ENCODE data around the gene CLEC16A.

Gene CLEC16A

DNA sequence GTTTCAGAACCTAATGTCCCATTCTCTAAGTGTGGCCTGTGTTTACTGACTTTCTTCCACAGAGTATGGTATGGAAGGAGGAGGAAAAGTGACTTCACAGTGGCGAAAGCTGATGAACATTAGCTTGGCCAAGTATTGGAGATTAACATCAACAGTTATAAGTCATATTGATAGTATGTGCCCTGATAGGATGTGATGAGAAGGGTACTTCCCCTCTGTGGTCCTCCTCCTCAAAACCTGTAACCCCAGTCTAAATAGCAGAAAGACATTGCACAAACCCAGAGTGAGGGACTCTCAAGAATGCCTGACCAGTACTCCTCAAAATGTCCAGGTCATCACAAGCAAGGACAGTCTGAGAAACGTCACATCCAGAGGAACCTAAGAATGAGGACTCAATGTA, 73.1 kb downstream of the CLEC16A start:
- no peak for DNase-seq (ENCODE audit: low spot score)

DNA sequence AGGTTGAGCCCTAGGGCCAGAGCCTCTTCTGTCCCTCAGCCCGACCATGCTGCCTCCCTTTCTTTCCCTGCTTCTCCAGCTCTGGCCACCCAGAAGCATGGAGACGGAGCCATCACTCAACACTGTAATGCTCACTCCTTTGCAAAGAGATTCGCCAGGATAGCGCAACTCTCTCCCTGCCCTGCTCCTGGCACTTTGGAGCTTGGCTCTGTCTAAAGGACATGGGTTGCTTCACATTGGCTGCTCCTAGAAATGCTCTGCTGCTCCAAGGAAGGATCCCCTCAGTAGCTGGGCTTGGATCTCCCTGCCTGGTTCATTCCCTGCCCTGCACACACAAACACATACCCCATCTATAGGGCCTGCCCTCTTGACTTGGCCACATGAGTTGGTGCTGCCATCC, 76.0 kb downstream of the CLEC16A start:
- DNase-seq (ENCODE audit: low spot score) = no peak

DNA sequence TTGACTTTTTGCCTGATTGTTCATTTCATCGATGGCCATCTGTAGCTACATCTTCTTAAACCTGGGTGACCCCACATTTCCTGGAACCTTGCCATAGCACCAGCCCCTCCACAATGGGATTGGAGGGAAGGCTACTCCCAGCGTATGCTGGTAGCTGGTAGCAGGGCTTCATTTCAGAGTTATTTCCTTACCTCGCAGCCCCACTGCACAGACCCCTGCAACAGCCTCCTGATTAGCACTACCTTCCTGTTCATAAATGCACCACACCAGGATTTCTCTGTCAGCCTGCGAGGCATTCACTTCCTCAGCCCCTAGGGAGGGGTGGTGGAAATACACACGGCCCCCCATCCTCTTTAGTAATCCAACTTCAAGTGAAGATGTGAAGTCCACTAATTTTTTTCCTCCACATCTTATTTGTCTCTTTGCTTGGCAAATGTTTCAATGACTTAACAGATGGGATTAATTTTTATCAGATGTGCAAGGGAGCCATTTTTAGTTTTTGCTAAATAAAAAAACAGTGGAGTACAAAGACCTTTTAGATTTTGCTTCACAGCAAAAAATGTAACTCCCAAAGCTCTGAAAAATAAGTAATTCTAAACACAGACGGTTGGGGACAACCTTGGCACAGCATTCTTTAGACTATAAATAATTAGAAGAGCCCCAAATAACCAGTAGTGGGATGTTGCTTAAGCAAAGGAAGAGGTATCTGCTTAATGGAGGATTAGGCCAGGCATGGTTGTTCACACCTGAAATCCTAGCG, 76.6 kb downstream of the CLEC16A start:
- DNase-seq (ENCODE audit: low spot score) = no peak

DNA sequence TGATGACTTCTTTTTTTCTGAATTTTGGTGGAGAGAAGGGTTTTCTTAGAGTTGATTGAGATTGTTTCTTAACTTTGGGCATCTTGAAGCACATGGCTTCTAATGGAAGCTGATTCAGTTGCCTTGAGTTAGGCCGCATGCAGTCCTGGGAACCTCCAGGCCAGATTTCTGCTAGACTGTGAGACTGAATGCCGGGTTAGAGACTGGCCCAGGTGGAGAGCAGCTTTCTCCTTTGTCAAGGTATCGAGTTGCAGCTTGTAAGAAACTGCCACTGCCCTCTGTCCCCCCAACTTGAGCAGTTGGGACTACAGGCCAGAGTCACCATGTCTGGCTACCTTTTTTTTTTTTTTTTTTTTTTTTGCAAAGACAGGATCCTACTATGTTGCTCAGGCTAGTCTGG, 77.6 kb downstream of the CLEC16A start:
- DNase-seq (ENCODE audit: low spot score) = no peak

DNA sequence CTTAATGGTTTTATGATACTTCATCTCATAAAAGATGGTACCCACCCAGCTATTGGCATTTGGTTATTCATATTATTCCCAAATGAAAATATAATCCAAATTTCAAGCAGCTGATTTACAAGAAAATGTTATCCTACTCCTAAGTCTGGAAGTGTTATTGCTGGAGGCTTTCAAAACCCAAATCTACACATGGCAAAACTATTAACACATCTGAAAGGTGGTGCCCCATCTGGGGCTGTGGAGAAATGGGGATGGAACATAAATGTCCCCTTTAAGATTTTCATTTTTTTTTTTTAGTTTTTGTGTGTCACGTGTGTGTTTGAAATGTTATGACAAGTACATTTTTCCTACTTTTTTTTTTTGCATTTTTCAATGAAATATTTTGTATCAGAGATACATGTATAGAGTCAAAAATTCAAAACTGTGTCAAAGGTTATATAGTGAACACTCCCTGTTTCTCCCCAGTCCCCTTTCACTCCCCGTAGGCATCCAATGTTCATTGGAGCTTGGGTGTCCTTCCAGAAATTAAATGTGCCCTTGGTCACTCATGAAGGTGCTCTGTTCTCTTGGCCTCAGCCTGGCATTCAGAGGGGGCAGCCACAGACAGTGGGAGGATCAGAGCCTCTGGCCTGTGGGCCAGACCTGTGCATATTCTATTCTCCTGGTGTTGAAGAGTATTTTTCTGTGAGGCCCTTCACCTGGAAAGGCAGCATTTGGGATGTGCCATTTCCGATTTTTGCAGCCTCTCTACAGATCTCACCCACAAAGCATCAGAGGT, 79.1 kb downstream of the CLEC16A start:
- DNase-seq (ENCODE audit: low spot score) = no peak

DNA sequence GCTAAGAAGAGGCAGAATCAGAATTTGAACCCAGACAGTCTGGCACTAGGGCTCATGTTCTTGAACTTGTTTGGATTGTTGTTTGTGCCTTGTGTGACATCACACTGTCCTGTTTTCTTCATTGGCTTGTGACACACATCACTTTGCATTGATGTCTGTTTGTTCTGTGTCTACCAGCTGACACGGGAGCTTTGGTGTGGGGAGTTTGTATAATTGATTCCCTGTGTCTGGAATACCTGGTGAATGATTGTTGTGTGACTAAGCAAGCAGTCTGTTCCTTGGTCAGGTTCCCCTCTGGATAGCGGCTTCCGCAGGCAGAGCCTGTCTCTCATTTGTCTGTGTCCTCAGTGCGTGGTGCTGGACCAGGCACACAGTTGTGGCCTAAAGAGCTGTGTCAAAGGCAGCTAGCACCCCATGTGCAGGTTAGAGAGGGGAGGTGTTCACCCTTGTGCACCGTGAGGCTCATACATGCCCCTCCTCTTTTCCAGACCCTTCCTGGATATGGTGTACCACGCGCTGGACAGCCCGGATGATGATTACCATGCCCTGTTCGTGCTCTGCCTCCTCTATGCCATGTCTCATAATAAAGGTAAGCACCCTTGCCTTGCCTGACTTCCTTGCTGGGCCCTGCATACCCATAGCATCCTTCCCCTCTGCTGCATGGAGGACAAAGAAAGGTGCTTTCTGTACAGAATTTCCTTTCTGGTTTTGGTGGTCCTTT, 80.1 kb downstream of the CLEC16A start:
- DNase-seq (ENCODE audit: low spot score) = no peak

DNA sequence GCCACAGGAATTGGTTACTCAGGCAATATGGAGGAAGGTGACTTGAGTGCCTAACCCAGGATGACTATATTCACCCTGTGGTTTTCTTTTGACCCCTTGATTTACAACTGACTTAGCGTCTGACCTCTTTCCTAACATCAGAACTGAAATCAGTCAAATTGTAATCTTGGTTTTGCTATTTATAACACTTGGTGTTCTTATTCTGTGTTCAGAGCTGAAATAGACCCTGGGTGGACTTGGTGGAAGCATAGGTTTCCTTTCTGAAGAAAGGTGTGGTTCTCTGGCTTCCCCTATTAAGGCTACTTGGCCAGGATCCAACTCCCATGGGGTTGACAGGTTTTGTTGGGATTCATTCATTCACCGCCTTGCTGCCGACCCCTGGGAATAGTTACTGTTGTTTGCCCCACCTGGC, 80.8 kb downstream of the CLEC16A start:
- no peak for DNase-seq (ENCODE audit: low spot score)

DNA sequence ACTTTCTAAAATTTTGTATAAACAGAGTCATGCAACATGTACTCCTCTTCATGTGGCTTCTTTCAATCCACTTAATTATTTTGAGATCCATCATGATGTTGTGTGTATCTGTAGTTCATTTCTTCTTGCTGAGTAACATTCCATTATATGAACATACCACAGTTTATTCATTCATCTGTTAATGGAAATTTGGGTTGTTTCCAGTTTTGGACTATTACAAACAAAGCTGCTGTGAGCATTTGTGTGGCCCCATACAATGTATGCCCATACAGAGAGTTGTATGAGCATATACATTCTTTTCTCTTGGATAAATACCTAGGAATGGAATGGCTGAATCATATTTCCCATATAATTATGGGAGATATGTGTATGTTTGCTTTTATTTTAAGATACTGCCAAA, 85.6 kb downstream of the CLEC16A start:
- no peak for DNase-seq (ENCODE audit: low spot score)

DNA sequence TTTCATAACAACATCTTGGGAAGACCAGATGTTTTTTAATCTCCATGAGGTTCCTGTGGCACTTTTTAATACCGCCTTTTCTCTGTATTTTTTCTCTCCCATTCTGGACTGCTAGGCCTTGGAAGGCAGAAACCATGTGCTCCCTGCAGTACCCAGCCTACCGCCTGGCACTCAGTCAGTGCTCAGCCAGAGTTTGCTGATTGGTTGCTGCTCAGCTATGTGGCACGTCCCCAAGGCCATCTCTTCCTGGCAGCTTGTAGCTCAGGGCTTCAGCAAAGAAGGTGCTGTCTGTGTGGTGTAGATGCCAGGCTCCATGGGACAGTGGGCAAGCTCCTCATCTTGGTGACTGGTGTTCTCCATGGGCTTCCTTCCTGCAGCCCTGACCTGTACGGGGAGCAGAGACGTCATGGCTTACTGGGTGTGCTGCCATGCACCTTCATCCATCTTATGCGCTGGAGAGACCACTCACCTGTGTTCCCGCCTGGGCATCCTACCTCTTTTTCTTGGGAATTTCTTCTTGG, 86.7 kb downstream of the CLEC16A start:
- DNase-seq (ENCODE audit: low spot score) = no peak

DNA sequence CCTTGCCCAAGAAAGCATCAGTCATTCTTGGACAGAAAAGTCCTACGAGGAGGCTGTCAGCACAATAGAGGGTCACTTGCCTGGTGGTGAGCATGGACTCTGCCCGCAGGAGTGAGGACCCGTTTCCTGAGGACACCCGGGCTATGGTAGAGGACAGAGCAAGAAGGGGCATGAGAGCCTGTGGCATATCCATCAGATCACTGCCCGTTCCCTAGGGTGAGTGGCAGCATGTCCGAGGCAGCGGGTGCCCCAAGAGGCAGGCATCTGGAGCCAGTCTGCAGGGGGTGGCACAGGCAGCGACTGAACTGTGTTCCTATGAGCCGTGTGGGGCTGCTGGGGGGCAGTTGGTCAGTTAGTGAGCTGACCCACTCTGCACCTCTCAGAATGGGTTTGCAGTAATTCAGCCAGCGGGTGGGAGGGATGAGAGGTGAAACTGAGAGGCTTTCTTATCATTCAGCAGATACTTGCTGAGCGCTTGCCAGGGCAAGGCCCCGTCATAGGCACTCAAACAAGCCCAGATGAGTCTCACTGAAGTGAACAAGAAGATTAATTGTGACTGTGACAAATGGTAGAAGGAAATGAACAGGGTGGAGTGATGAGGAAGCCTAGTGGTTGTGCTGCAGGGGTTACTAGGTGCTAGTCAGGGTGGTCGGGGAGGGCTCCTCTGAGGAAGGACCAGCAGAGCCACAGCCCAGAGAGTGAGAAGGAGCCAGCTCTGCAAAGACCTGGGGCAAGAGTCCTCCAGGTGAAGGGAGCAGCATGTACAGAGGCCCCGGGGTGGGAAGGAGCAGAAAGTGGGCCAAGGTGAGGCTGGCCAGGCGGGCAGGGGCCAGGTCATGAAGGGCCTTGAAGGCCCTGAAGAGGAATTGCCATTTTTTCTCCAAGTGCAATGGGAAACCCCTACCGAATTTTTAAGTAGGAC, 87.9 kb downstream of the CLEC16A start:
- no peak for DNase-seq (ENCODE audit: low spot score)

DNA sequence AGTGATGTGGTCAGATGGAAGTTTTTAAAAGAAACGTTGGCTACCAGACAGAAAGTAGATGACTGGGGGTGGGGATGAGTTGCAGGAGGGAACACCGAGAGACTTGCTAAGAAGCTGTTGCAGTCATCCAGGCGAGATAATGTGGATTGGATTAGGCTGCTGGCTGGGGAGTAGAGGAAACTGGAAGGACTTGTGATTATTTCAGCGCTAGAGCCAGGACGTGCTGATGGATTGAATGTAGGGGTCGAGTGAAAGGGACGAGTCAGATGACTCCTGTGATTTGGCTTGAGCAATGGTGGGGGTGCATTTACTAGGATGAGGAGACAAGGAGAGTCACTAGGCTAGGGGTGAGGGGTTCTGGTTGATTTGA, 88.5 kb downstream of the CLEC16A start:
- no peak for DNase-seq (ENCODE audit: low spot score)

DNA sequence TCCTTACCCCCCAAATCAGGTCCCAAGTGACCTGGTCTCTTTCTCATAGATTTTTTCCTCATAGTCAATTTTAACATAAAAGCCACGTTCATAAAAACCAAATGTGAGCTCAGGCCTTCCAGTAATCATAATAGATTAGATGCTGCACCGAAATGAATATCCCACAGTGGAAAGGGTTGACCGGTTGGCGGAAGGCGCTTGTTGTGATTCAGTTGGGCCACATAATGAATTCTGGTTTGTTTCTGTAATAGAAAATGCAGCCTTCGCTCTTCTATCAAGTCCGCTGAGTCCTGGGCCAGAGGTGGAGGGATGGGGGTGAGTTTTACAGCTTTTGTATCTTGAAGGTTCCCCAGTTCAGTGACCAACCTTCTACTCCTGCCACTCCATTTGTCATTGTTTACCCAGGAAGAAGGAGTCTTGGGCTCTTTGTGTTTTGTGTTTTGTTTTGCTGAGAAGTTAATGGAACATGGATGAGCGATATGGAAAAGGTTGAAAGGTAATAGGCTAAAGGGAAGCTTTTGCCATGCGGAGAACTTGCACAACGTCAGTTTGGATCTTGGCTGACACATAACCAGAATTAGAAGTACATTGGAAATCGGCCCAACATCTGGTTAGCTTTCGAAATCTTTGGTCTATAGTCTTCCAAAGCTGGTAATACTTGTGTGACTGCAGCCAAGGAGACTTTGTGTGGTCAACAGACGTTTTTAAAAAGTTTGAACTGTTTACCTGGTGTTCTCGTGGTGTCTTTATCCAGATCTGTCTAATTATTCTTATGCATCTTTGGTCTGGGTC, 89.5 kb downstream of the CLEC16A start:
- no peak for DNase-seq (ENCODE audit: low spot score)

DNA sequence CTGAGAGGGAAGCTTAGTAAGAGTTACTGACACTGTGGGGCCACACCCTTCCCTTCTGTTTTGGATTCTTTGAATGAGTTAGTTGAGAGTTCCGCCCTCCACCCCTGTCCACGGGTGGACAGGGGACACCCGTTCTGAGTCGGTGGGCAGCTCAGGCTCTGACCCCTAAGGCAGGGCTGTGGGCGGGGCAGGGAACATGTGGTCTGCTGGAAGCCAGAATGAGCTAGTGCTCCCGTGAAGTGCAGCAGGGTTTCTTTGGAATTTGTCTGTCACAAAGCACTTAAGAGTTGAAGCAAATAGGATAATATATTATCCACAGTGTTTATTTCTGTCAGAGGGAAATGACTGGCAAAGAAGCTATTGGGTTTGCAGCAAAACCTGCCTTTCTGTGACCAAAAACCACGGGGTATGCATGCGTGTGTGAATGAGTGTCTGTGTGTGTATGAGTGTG, 90.1 kb downstream of the CLEC16A start:
- DNase-seq (ENCODE audit: low spot score) = no peak

DNA sequence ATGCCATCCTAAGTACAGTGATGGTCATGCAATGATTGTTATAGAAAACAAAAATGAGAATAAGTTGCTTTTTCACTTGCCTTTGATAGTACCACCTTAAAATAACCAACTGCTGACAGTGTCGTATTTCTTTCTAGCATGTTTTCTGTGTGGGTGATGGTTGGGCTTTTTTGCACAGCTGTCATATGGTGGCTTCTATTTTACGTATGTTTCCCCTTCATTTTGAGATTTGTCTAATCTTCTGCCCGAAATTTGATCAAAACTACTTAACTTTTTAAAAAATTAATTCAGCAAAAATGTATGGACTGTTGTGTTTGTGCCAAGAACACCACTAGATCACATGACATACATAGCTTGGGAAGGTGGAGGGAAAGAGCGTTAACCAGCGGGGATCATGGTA, 90.7 kb downstream of the CLEC16A start:
- no peak for DNase-seq (ENCODE audit: low spot score)

DNA sequence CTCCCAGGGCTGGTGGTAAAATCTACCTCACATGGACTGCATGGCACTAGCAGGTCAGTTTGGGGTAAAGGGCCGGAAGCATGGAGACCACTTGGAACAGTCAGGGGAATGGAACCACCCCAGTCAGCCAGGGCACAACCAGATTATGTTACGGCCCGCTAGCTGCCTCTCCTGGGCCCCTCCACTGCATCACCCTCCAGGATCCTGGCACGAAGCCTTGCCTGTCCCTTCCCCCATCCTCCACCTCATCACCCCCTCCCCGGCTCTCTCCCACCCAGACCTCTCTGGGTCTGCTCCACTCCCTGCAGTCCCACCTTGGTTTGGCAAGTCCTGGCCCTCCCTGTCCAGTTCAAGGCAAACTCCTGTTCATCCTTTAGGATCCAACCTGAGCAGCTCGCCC, 91.7 kb downstream of the CLEC16A start:
- no peak for DNase-seq (ENCODE audit: low spot score)

DNA sequence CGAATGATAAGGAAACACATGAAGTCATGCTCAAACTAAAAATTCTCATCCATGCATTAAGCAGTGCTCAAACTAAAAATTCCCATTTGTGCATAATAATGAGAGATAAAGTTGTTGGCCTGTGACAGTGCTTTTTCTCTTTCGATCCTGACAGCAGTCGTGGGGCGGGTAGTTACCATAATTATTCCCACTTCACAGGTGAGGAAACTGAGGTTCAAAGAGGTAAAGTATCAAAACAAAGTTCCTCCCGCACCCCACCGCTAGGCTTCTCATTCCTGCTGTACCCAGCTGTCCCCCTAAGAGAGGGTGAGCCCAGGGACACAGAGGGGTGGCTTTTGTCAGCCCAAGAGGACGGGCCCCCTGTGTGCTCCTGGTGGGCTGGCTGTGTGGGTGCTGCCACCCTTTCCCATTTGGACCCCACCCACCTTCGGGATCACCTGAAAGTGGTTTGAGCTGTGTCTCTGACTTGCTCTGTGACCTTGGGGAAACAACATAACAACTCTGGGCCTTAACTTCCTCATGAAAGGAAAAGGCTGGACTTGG, 92.6 kb downstream of the CLEC16A start:
- DNase-seq (ENCODE audit: low spot score) = no peak

DNA sequence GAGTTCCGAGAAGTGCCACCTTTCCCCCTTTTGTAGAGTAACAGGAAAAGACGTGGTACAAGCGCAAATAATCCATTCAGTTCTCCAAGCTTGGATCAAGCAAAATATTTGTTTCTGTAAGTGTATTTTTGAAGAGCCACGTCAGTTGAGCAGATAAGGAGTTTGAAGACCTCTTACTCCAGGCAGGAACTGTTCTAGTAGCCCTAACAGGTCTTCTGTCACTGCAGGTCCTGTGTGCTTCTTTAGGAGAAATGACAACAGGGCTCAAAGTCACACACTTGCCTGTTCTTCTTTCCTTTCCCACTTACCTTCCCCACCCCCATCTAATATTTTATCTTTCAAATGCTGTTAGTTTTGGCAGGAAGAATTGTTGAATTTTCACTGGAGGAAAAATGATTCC, 93.9 kb downstream of the CLEC16A start:
- no peak for DNase-seq (ENCODE audit: low spot score)

DNA sequence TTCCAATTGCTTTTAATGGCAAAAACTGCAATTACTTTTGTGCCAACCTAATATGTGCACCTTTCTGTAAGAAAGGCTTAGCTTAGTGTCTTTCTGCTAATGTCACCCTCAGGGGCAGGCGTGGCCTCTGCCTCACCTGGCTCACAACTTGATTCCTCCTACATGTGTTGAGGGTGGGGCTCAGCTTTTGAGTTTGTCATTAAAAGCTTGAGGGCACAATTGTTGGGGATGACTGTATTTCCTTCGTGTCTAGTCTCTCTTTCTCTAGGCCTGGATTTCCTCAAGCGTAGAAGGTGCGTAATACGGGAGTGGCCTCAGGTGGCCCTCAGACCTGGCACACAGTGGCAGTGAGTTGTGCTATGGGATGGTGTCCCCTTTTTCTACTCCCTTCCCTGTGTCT, 94.4 kb downstream of the CLEC16A start:
- DNase-seq (ENCODE audit: low spot score) = no peak

DNA sequence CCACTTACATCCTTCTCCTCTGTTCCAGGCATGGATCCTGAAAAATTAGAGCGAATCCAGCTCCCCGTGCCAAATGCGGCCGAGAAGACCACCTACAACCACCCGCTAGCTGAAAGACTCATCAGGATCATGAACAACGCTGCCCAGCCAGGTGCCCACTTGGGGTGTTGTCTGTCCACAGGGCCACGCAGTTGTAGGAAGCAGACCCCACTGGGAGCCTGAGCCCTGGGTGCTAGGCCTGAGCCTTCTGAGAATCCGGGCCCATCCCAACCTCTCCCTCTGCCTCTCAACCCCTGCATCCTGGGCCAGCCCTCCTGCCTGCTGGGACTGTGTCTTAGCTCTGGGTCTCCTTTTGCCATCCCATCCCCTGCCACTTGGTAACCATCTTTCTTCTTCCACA, 95.4 kb downstream of the CLEC16A start:
- DNase-seq (ENCODE audit: low spot score) = no peak

DNA sequence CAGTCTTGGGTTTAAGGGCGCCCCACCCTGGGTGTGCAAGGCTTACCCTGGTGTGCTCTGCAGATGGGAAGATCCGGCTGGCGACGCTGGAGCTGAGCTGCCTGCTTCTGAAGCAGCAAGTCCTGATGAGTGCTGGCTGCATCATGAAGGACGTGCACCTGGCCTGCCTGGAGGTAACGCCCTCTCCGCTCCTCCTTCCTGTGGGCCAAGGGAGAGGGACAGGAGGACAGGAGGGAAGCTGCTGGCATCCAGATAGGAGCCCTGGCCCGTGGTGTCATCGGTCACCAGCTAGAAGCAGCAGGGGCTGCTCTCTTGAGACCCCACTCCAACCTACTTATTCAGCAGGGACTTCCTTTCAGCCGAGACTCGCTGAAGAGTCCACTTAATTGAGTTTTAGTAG, 97.8 kb downstream of the CLEC16A start:
- DNase-seq (ENCODE audit: low spot score) = no peak

DNA sequence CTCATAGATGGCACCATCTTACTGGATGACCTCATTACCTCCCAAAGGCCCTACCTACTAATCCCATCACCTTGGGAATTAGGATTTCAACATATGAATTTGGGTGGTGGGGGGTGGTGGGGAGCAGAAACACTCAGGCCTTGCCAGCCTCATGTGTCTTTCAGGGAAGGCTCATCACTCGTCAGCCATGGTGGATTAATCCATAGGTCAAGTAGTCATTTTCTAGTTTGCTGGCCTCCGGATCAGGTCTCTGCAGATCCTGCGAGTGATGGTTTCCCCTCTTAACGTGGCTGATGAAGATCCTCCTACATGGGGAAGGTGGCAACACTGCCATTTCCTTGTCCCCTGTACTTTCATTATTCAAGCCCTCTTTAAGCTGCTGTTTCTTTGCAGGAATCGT, 101.1 kb downstream of the CLEC16A start:
- DNase-seq (ENCODE audit: low spot score) = no peak
